Omental fat pad (tissue), 4 donors: ENCODE data around the gene TBC1D2B. TPM values are rescaled to one million over a fixed set of nuclear protein-coding genes. Genes with fewer than 3 reads are reported as not detected.

Source experiments
- ATAC-seq: fragments of 150-250 bp; one replicate; pipeline ENCODE4 v1.9.1; 2016; ENCODE audit warnings: mild to moderate bottlenecking, moderate library complexity; ENCODE audit not compliant: low FRiP score
- DNase-seq: peaks from one replicate; pipeline ENCODE4 v3.0.0-alpha.2; 2019; ENCODE audit warnings: low spot score
- total RNA-seq, 4 donors: library from RNA; depleted of rRNA; stranded (reverse); fragments of >200 nt; gene quantifications; one replicate each; pipeline ENCODE4 v1.1.0, GENCODE V29; 2016
- TF ChIP-seq, protein P1 (sequence below), 3 donors: fragments of 450-650 bp; IDR thresholded peaks; one replicate each; pipeline ENCODE4 v1.5.1; 2016 to 2017; ENCODE audit warnings: antibody characterized with exemption in 3 of 3, mild to moderate bottlenecking in 3 of 3, moderate library complexity in 2 of 3

Gene TBC1D2B
- total RNA-seq, 4 donors from 2014 or later, result 50.3 to 134 (median 95.5) TPM

- ATAC-seq, result no peak
- TF ChIP-seq, protein P1, sequence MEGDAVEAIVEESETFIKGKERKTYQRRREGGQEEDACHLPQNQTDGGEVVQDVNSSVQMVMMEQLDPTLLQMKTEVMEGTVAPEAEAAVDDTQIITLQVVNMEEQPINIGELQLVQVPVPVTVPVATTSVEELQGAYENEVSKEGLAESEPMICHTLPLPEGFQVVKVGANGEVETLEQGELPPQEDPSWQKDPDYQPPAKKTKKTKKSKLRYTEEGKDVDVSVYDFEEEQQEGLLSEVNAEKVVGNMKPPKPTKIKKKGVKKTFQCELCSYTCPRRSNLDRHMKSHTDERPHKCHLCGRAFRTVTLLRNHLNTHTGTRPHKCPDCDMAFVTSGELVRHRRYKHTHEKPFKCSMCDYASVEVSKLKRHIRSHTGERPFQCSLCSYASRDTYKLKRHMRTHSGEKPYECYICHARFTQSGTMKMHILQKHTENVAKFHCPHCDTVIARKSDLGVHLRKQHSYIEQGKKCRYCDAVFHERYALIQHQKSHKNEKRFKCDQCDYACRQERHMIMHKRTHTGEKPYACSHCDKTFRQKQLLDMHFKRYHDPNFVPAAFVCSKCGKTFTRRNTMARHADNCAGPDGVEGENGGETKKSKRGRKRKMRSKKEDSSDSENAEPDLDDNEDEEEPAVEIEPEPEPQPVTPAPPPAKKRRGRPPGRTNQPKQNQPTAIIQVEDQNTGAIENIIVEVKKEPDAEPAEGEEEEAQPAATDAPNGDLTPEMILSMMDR (IDR thresholded peaks at IDR 0.05), result no peak
- DNase-seq, result no peak
Measured at GRCh38 chr15:78071383-78071782, 6.1 kb downstream of the TBC1D2B start.

GRCh38 chr15:78070049-78070700, 7.3 kb downstream of the TBC1D2B start:
- ATAC-seq (no peak), DNase-seq (no peak)
- TF ChIP-seq, protein P1 (IDR thresholded peaks at IDR 0.05), result no peak

DNA sequence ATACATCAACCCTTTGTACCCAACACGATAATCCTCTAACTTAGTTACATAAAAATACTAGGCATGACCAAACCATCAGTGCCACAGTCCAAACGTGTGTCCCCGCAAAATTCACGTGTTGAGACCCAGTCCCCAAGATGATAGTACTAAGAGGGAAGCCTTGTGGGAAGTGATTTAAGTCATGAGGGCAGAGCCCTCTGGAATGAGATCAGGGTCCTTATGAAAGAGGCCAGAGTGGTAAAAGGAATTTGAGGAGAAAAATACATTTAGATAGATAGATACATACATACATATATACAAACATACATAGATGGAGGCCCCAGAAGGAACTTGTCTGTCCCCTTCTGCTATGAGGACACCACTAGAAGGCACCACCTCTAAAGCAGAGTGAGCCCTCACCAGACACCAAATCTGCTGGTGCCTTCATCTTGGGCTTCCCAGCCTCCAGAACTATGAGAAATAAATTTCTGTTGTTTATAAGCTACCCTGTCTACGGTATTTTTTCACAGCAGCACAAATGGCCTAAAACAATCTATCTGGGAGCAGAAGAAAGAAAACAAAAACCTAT, 8.0 kb downstream of the TBC1D2B start:
- DNase-seq (no peak), ATAC-seq (no peak)
- TF ChIP-seq, protein P1 (IDR thresholded peaks at IDR 0.05), result no peak

GRCh38 chr15:78069052-78069414, 8.5 kb downstream of the TBC1D2B start:
- ATAC-seq (no peak), DNase-seq (no peak)
- TF ChIP-seq, protein P1 (IDR thresholded peaks at IDR 0.05), result no peak

DNA sequence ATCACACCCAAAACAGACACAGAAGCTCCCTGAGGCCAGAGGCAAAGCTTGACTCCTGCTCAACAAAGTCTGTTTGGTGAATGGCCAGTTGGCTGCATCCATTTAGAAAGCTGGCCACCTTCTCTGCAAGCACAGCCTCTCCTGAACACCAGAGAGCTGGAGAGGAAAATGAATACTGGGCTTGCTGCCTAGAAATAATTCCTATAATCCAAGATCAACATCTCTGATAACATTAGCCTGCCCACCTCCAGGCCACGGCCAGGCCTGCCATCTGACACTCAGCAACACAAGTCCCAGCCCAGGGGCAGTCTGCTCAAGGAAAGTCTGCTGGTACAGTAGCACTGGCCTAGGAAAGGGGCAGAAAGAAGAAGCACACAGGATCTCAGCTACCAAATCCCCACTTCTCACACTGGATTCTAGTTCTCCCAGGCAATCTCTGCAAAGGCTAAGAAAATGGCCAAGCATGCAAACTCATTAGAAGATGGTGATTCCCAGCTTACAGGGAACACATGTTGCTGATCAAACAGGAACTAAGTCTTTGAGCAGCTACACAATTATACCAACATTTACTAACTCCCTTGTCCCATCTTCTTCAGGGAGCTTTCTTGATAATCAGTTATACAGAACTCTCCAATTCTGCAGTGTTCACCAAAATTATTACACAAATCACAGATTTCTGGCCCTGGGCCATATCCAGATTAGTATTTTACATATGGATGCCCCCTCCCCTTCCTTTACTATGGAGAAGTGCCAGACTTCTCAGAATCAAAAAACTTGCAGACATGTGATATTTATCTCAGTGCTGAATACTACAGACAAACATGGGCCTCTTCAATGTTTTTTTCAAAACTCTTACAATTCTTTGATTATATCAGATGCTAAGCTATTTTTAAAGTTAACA, 9.9 kb downstream of the TBC1D2B start:
- TF ChIP-seq, protein P1 (IDR thresholded peaks at IDR 0.05), result no peak
- ATAC-seq (no peak), DNase-seq (no peak)

GRCh38 chr15:78065973-78066946, 11.3 kb downstream of the TBC1D2B start:
- ATAC-seq (no peak), DNase-seq (no peak)
- TF ChIP-seq, protein P1 (IDR thresholded peaks at IDR 0.05), result no peak
